NAMALWA (cell line): ENCODE measurements around the gene CD6.

Experiments
- DNase-seq: peaks from one replicate; pipeline ENCODE4 v3.0.0-alpha.2; 2015; ENCODE audit warnings: low spot score

The CD6 gene

GRCh38 chr11:60984149-60984548 lies 12.7 kb downstream of the CD6 start:
- no peak for DNase-seq

GRCh38 chr11:60984636-60985035 lies 13.2 kb downstream of the CD6 start:
- DNase-seq, result no peak

GRCh38 chr11:60985501-60985900 lies 14.0 kb downstream of the CD6 start:
- no peak for DNase-seq

GRCh38 chr11:60985991-60986915 lies 14.8 kb downstream of the CD6 start:
- no peak for DNase-seq

- DNase-seq, result no peak
These were observed 16.2 kb downstream of the CD6 start for GRCh38 chr11:60987577-60988277.

GRCh38 chr11:60988658-60989057 lies 17.2 kb downstream of the CD6 start:
- DNase-seq, result no peak

GRCh38 chr11:60989093-60989650 lies 17.7 kb downstream of the CD6 start:
- DNase-seq, result peak; percentile 13

GRCh38 chr11:60991457-60991856 lies 20.0 kb downstream of the CD6 start:
- DNase-seq, result no peak

- no peak for DNase-seq
These were observed 21.4 kb downstream of the CD6 start for GRCh38 chr11:60992842-60993409.

- DNase-seq, result no peak
These were observed 22.1 kb downstream of the CD6 start for GRCh38 chr11:60993615-60994014.

GRCh38 chr11:60994541-60995080 lies 23.1 kb downstream of the CD6 start:
- DNase-seq, result no peak

- DNase-seq, result no peak
These were observed 24.3 kb downstream of the CD6 start for GRCh38 chr11:60995798-60996197.

GRCh38 chr11:60996381-60997138 lies 25.1 kb downstream of the CD6 start:
- no peak for DNase-seq

- DNase-seq, result no peak
These were observed 28.9 kb downstream of the CD6 start for GRCh38 chr11:61000426-61000825.

GRCh38 chr11:61001931-61002330 lies 30.5 kb downstream of the CD6 start:
- DNase-seq, result no peak

- no peak for DNase-seq
These were observed 31.1 kb downstream of the CD6 start for GRCh38 chr11:61002598-61002997.

GRCh38 chr11:61004180-61004611 lies 32.7 kb downstream of the CD6 start:
- no peak for DNase-seq

- no peak for DNase-seq
These were observed 33.3 kb downstream of the CD6 start for GRCh38 chr11:61004761-61005181.

GRCh38 chr11:61007383-61007955 lies 36.0 kb downstream of the CD6 start:
- no peak for DNase-seq

- DNase-seq, result no peak
These were observed 36.7 kb downstream of the CD6 start for GRCh38 chr11:61007956-61008896.
